HK-2 (cell line): ENCODE measurements around the gene DLGAP1.
"Not testable (repeated sequence)": the region's sequence is repeated elsewhere in the genome, so short reads cannot be mapped to it uniquely, and the experiment has no call there.

Source experiments
- DNase-seq: peaks from one replicate; pipeline ENCODE4 v3.0.0-alpha.2; 2018; ENCODE audit not compliant: unreplicated experiment

The DLGAP1 gene

DNA sequence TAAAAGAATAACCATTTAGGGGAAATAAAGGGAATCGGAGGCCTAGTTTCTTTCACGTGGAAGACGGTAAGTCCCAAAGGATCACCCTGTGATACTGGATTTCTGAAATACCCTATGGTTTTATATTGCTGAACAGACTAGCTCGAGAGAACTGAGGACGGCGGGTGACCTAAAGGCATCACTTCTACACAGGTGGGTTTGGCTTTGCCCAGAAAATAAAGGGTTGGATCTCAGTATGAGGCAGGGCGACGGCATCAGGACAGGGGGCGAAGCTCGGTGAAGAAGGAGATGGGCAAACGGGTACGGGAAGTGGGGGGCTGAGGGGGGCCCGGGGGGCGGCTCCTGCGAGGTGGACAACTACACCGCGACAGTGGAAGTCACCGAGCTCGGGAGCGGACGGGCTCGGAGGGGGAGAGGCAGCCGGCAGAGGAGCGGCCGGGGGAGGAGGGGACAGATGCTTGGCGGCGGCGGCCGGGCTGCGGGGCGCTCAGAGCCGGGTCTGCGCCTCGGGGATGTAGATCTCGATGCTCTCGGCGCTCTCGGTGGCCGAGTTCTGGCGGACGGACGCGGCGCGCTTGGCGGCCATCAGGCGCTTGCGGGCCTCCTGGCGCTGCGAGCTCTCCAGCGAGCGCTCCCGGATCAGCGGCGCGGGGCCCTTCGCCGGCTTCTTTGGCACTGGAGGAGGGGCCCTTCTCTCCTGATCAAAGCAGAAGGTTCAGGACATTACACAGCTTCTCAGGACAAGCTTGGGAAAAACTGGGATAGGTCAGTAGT, 956.2 kb downstream of the DLGAP1 start:
- no peak for DNase-seq

- no peak for DNase-seq
These were observed 959.2 kb downstream of the DLGAP1 start for GRCh38 chr18:3495691-3496430.

- no peak for DNase-seq
These were observed 960.5 kb downstream of the DLGAP1 start for GRCh38 chr18:3494569-3494968.

GRCh38 chr18:3494245-3494526, 960.9 kb downstream of the DLGAP1 start:
- DNase-seq, result no peak

GRCh38 chr18:3493501-3494244, 961.4 kb downstream of the DLGAP1 start:
- DNase-seq, result no peak

- DNase-seq, result no peak
These were observed 962.4 kb downstream of the DLGAP1 start for GRCh38 chr18:3492721-3493120.

DNA sequence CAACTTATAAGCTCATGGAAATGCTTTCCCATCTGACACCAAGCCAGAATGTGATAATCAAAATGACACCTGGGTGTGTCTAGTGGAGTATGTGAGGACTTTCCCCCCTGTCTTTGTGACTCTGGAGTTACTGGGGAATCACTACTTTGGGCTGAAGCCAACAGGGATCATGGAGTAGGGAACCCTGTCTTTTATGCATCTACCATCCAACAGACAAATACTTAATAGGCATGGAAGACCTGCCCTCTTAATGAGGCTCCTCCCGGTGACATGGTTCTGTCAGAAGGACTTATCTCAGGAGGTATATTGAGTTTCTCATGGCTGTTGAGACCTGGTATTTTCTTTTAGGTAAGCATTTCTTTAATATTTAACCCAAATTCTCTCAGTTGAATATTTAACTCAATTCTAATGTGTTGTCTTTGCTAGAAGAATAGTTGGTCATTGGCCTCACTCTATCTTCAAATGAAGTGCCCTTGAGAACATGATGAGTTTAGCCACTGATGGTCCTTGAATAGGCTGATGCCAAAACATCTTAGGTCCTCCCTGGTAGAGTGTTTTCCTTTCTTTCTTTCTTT, 963.0 kb downstream of the DLGAP1 start:
- DNase-seq, result no peak

- no peak for DNase-seq
These were observed 965.6 kb downstream of the DLGAP1 start for GRCh38 chr18:3489462-3489861.

DNA sequence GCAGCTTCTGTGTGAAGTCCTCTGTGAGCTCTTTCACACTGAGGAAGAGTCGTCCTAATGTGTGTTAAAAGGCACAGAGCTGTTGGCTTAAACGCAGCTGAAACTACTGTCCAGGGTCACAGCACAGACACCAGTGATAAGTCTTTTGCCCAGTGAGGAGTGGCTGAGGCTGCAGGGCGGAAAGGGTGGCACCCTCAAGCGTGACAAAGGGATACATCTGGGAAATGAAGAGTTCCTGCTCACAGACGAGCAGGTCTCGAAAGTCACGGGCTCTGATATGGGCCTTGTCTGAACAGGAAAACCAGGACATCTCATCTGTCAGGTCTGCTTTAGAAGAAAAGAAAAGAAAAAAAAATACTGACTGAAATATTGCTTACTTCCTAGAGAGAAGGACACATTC, 968.6 kb downstream of the DLGAP1 start:
- no peak for DNase-seq

GRCh38 chr18:3485153-3486149, 969.7 kb downstream of the DLGAP1 start:
- no peak for DNase-seq

DNA sequence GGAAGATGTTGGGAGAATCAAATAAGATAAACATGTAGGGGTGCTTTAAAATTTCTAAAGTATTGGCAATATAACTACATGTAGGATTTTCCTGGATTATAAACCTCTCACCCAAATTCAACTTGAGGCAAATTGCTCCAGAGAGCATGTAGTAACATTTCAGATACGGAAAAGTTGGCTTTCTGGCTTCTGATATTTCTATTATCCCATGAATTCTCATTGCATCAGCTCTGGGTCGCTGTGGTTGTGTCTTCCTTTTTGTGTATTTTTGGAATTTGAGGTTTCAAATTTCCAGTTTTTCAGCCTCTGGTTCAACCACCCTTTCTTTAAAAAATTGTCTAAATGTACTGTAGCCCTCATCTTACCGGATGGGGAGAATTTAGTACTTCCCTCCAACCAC, 972.8 kb downstream of the DLGAP1 start:
- DNase-seq, result no peak

- DNase-seq, result no peak
These were observed 973.4 kb downstream of the DLGAP1 start for GRCh38 chr18:3481696-3482210.

- no peak for DNase-seq
These were observed 974.1 kb downstream of the DLGAP1 start for GRCh38 chr18:3480827-3481573.

- DNase-seq, result no peak
These were observed 975.1 kb downstream of the DLGAP1 start for GRCh38 chr18:3479978-3480509.

DNA sequence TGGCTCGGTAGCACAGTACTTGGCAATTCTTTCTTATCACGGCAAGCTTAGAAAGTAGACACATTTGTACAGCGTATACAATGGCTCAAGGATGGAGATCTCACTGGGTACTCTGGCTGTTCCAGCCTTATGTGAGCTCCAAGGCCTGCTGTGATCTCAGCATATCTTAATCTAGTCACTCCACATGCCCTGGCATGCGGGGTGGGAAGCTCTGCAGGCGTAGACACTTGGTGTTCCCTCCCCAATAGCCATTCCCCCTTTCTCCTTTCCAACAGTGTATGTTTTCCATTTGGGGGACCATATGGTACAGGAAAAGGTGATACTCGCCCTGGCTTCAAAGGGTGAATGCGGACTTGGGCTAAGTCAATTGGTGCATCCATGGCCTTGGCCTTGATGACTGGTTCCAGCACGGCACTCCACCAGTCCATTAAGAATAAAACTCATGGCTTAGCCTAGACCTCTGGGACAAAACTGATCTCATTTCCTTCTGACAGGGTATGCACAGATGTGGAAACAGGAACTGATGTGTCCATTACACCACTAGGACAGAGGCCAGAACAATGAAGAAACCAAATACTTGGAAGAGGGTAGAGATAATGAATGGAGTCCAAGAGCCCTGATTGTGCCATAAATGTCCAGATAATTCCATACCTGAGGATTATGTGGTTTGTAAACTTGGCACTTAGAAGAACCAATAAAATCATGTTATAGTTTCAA, 976.7 kb downstream of the DLGAP1 start:
- no peak for DNase-seq

- DNase-seq, result no peak
These were observed 982.2 kb downstream of the DLGAP1 start for GRCh38 chr18:3472681-3473544.

- not testable (repeated sequence) for DNase-seq
These were observed 983.0 kb downstream of the DLGAP1 start for GRCh38 chr18:3472121-3472520.

GRCh38 chr18:3471141-3471648, 983.9 kb downstream of the DLGAP1 start:
- no peak for DNase-seq
